Activated CD8-positive, alpha-beta memory T cell treated with anti-CD3 and anti-CD28 coated beads, Interleukin-2, amount 50 U/mL, for 24 hours (primary cell): ENCODE measurements around the gene LCOR.
"Not testable (repeated sequence)": the region's sequence is repeated elsewhere in the genome, so short reads cannot be mapped to it uniquely, and the experiment has no call there.

ENCODE experiments used
- DNase-seq: peaks from one replicate; pipeline ENCODE4 v3.0.0-alpha.2; 2020; ENCODE audit errors: extremely low read depth

Gene LCOR

GRCh38 chr10:96935810-96936209 lies 103.7 kb downstream of the LCOR start:
- no peak for DNase-seq

DNA sequence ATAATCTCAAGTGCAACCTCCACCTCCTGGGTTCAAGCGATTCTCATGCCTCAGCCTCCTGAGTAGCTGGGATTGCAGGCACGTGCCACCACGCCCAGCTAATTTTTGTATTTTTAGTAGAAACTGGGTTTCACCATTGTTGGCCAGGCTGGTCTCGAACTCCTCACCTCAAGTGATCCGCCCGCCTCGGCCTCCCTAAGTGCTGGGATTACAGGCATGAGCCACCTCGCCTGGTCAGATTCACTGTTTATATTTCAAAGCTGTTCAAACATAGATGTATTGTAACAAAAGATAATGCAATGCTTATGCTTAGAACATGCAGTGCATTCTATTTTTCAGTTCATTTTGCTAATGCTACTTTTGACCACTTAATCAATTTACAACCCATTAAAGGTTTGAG lies 111.1 kb downstream of the LCOR start:
- not testable (repeated sequence) for DNase-seq

DNA sequence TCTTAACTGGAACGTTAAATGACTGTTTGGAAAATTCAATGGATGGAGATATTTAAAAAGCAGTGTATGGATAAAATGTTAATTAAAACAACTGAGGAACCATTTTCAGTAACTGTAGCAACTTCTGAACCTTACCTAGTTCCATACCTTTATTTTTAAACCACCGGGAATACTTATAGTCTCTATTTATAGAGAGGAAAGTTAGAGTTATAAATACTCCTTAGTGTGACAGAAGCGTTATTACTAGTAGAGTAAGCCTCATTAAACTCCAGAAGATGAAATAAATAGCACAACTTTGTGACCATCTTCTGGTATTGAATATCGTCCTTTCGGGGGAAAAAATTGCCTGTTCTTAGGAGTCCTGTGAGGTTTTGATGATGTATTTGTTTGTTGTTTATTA lies 114.9 kb downstream of the LCOR start:
- no peak for DNase-seq

GRCh38 chr10:96949039-96949683 lies 117.1 kb downstream of the LCOR start:
- DNase-seq, result no peak

- no peak for DNase-seq
Observed at GRCh38 chr10:96951954-96952353, 119.9 kb downstream of the LCOR start.

GRCh38 chr10:96955794-96956193 lies 123.7 kb downstream of the LCOR start:
- no peak for DNase-seq

DNA sequence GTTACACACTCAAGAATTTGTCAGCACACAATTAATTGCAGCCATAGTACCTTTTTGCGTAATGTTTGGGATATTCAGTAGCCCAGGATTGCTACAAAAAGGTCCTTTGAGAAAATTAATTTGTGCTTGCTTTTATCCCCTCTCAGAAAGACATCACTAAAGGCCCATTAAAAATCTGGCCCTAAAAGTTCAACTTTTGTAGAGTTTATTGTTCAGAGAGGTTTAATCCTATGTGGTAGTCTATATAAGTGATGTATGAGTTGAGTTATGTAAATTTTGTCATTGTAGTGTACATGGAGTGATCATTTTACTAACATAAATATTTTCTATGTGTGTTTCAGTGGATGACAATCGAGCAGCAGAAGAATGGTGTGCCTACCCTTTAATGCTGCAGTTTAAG lies 126.0 kb downstream of the LCOR start:
- no peak for DNase-seq

GRCh38 chr10:96959733-96960132 lies 127.6 kb downstream of the LCOR start:
- DNase-seq, result no peak

DNA sequence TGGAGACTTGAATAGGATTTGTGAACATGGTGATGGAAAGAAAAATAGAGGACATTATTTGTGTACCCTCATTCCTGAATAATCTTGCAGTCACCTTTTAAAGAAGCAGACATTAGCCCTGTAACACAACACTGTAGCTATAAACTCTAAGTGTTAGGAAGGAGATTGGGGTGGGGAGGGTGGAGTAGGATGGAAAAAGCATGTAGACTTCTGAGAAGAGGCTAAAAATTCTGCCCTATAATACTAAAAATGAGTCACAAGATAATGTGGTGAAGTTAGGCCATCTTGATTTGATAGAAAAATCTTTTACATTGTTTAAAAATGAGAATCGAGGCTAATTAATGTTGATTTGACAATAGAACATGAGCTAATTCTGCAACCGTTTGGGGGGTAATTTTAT lies 128.8 kb downstream of the LCOR start:
- no peak for DNase-seq

GRCh38 chr10:96964131-96964530 lies 132.0 kb downstream of the LCOR start:
- DNase-seq, result no peak

DNA sequence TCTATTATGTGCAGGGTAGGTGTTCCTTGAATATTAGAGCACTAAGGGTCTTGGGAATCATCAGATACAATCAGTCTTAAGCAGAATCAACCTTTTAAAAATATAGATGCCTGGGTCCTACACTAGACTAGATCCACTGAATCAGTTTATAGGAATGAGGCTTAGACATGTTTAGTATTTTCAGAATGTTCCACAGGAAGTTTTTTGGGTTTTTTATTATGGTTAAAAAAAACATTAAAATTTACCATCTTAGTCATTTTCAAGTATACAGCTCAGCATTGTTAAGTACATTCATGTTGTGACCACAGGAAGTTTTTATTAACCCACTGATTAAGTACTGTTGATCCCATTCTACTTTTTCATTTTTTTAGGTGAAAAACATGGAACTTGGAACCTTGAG lies 135.7 kb downstream of the LCOR start:
- no peak for DNase-seq

GRCh38 chr10:96968682-96969423 lies 136.8 kb downstream of the LCOR start:
- no peak for DNase-seq

DNA sequence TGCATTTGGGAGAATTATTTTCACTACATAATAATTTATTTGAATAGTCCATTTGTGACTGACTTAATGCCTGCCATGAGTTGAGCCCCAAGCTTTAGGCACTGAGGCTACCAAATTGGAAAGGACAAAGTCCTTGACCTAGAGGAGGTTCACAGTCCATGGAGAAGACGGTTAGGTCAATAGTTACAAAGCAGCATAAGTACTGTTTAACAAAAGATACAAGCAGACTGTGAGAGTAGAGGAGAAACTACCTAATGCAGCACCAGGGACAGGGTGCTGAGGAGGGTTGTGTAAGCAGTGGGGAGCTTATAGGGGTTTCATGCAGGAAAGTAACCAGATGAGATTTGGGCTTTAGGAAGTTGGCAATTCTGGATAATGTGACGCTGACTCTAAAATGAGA lies 139.2 kb downstream of the LCOR start:
- DNase-seq, result no peak

- DNase-seq, result no peak
Observed at GRCh38 chr10:96972264-96972663, 140.2 kb downstream of the LCOR start.

DNA sequence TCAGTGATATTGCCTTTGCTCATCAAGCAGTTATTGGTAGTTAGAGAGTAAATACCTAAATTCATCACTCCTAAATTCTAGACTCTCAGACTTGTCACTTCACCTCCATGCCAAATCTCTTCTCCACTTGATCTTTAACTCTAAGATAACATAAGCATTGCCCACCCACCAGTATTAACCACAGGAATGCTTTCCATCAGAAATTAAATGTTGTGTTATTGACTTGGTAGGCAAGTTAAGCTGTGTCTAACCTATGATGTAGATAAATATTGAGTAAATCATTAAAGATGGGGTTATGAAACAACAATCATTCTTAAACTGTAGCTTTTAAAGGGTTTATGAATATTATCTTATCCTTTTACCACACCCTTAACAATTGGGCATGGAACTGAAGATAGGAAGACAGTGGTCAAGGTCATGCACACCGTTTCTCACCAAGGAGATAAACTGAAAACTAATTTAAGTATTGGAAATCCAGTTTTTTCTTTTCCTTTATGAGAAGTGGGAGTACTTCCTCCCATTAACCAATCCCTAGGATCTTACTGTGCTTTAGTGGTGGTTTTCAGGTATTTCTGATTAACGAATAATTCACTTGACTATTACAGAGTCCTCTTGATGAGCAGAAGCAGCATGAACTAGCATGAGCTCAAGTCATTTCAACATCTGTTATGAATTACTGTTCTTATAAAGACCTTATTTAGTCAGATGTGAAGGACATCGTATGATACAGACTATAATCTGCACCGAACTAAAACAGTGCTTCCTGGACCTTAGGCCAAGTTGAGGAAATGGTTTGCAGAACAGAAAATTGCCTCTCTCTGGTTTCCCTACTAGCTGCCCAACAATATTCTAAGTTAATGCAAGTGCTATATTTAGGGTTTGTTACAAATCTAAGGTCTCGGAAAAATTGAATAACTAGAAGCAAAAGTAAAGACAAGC lies 142.0 kb downstream of the LCOR start:
- no peak for DNase-seq

GRCh38 chr10:96975136-96975535 lies 143.0 kb downstream of the LCOR start:
- DNase-seq, result no peak

- no peak for DNase-seq
Observed at GRCh38 chr10:96978621-96979154, 146.6 kb downstream of the LCOR start.

DNA sequence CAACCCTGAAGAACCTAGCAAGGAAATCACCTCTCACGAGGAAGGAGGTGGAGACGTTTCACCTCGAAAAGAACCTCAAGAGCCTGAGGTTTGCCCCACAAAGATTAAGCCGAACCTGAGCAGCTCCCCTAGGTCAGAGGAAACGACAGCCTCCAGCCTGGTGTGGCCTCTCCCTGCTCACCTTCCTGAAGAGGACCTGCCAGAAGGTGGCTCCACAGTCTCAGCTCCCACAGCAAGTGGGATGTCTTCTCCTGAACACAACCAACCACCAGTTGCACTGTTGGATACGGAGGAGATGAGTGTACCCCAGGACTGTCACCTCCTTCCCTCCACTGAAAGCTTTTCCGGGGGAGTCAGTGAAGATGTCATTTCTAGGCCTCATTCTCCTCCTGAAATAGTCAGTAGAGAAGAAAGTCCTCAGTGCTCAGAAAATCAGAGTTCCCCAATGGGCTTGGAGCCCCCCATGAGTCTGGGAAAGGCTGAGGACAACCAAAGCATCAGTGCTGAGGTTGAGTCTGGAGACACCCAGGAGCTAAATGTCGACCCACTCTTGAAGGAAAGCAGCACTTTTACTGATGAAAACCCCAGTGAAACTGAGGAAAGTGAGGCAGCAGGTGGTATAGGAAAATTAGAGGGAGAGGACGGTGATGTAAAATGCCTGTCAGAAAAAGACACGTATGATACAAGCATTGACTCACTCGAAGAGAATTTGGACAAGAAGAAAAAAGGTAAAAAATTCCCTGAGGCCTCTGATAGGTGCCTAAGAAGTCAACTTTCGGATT lies 150.2 kb downstream of the LCOR start:
- no peak for DNase-seq

DNA sequence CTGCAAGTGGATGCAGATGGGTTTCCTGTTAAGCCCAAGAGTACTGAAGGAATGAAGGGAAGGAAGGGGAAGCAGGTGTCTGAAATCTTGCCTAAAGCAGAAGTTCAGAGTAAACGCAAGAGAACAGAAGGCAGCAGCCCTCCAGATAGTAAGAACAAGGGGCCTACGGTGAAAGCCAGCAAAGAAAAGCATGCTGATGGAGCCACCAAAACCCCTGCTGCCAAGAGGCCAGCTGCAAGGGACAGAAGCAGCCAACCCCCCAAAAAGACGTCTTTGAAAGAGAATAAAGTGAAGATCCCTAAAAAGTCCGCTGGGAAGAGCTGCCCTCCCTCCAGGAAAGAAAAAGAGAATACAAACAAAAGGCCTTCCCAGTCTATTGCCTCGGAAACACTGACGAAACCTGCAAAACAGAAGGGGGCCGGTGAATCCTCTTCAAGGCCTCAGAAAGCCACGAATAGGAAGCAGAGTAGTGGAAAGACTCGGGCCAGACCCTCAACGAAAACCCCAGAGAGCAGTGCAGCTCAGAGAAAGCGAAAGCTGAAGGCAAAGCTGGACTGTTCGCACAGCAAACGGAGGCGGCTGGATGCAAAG lies 152.5 kb downstream of the LCOR start:
- no peak for DNase-seq

GRCh38 chr10:96986200-96986856 lies 154.2 kb downstream of the LCOR start:
- DNase-seq, result no peak
